GM18909 (cell line): ENCODE results near the gene TXNIP.

ENCODE experiments used
- ATAC-seq: cut with Tn5 transposase; IDR thresholded peaks from one replicate; pipeline ENCODE4 v1.9.1; 2021; ENCODE audit warnings: mild to moderate bottlenecking; ENCODE audit not compliant: unreplicated experiment, poor library complexity

Gene TXNIP

GRCh38 chr1:145986551-145986950 is 9.8 kb downstream of the TXNIP start:
- ATAC-seq: no peak

- no peak for ATAC-seq
Measured at GRCh38 chr1:145985502-145986439, 10.6 kb downstream of the TXNIP start.

- ATAC-seq: no peak
Measured at GRCh38 chr1:145985129-145985501, 11.3 kb downstream of the TXNIP start.

GRCh38 chr1:145983960-145984830 is 12.2 kb downstream of the TXNIP start:
- no peak for ATAC-seq

GRCh38 chr1:145983206-145983675 is 13.1 kb downstream of the TXNIP start:
- no peak for ATAC-seq

- ATAC-seq: no peak
Measured at GRCh38 chr1:145982010-145982723, 14.2 kb downstream of the TXNIP start.

GRCh38 chr1:145980457-145980994 is 15.9 kb downstream of the TXNIP start:
- no peak for ATAC-seq

- peak; percentile 46 for ATAC-seq
Measured at GRCh38 chr1:145979746-145980456, 16.5 kb downstream of the TXNIP start.

- ATAC-seq: peak; percentile 81
Measured at GRCh38 chr1:145978854-145979745, 17.3 kb downstream of the TXNIP start.

- ATAC-seq: no peak
Measured at GRCh38 chr1:145978471-145978853, 17.9 kb downstream of the TXNIP start.

GRCh38 chr1:145977486-145978470 is 18.6 kb downstream of the TXNIP start:
- ATAC-seq: no peak

GRCh38 chr1:145977016-145977415 is 19.4 kb downstream of the TXNIP start:
- no peak for ATAC-seq

- no peak for ATAC-seq
Measured at GRCh38 chr1:145975216-145975615, 21.2 kb downstream of the TXNIP start.

- no peak for ATAC-seq
Measured at GRCh38 chr1:145974721-145975120, 21.7 kb downstream of the TXNIP start.

GRCh38 chr1:145972580-145972979 is 23.8 kb downstream of the TXNIP start:
- ATAC-seq: no peak

- ATAC-seq: no peak
Measured at GRCh38 chr1:145967288-145967687, 29.1 kb downstream of the TXNIP start.

GRCh38 chr1:145965119-145965744 is 31.1 kb downstream of the TXNIP start:
- ATAC-seq: no peak
